Mesenchymal stem cell (in vitro differentiated cells and primary cell): Measurements from ENCODE around the gene ITM2B.

Experiments used
- DNase-seq: peaks from one replicate; pipeline ENCODE4 v3.0.0-alpha.2; 2013
- H2AFZ ChIP-seq: one replicate; pipeline ENCODE4 v1.6.1; 2013; ENCODE audit warnings: low read depth, mild to moderate bottlenecking, control low read depth, inconsistent platforms, low read length, moderate library complexity
- H2AK5ac ChIP-seq: 2 replicates; pipeline ENCODE4 v1.6.1; 2013; ENCODE audit warnings: low read length, moderate library complexity, mild to moderate bottlenecking, inconsistent platforms; ENCODE audit not compliant: severe bottlenecking
- H2BK120ac ChIP-seq: one replicate; pipeline ENCODE4 v1.6.1; 2013; ENCODE audit warnings: low read depth, mild to moderate bottlenecking, inconsistent platforms, low read length, moderate library complexity
- H2BK12ac ChIP-seq, 2 experiments: one replicate each; pipeline ENCODE4 v1.6.1; 2013; ENCODE audit warnings: inconsistent platforms in 2 of 2, low read length in 2 of 2, mild to moderate bottlenecking in 2 of 2, moderate library complexity in 2 of 2, control low read depth in 1 of 2
- H2BK15ac ChIP-seq: one replicate; pipeline ENCODE4 v1.6.1; 2013; ENCODE audit warnings: mild to moderate bottlenecking, low read depth, inconsistent platforms; ENCODE audit not compliant: poor library complexity, severe bottlenecking
- H2BK5ac ChIP-seq: 2 replicates; pipeline ENCODE4 v1.6.1; 2013; ENCODE audit warnings: low read depth, mild to moderate bottlenecking, low read length, control low read depth, inconsistent platforms; ENCODE audit not compliant: poor library complexity, severe bottlenecking
- H3K14ac ChIP-seq, 2 experiments: one replicate each; pipeline ENCODE4 v1.6.1; 2013; ENCODE audit warnings: inconsistent platforms in 2 of 2, low read length in 2 of 2, control low read depth in 1 of 2, mild to moderate bottlenecking in 1 of 2, moderate library complexity in 1 of 2
- H3K18ac ChIP-seq, 2 experiments: one replicate each; pipeline ENCODE4 v1.6.1; 2013; ENCODE audit warnings: inconsistent platforms in 2 of 2, low read length in 2 of 2, control low read depth in 1 of 2, low read depth in 1 of 2, mild to moderate bottlenecking in 1 of 2
- H3K23ac ChIP-seq, 2 experiments: one replicate each; pipeline ENCODE4 v1.6.1; 2013; ENCODE audit warnings: inconsistent platforms in 2 of 2, low read length in 2 of 2, mild to moderate bottlenecking in 2 of 2, moderate library complexity in 2 of 2, control low read depth in 1 of 2
- H3K27ac ChIP-seq: 2 replicates; pipeline ENCODE4 v1.5.1; 2013; ENCODE audit warnings: mild to moderate bottlenecking, moderate library complexity, low read length, control low read depth, inconsistent platforms; ENCODE audit not compliant: poor library complexity, severe bottlenecking
- H3K27me3 ChIP-seq, 2 experiments: 2 replicates each; pipeline versions ENCODE4 v1.6.1 to v1.7.0; 2013; ENCODE audit warnings: low read length in 2 of 2, mild to moderate bottlenecking in 2 of 2, moderate library complexity in 2 of 2, control low read depth in 1 of 2, inconsistent platforms in 1 of 2; ENCODE audit not compliant: control insufficient read depth in 1 of 2, insufficient read depth in 1 of 2
- H3K36me3 ChIP-seq, 2 experiments: 2 replicates each; pipeline versions ENCODE4 v1.6.1 to v1.7.0; 2013; ENCODE audit warnings: low read length in 2 of 2, control low read depth in 1 of 2, inconsistent platforms in 1 of 2, low read depth in 1 of 2, mild to moderate bottlenecking in 1 of 2; ENCODE audit not compliant: insufficient read depth in 2 of 2, control insufficient read depth in 1 of 2
- H3K4ac ChIP-seq, 2 experiments: one replicate each; pipeline ENCODE4 v1.6.1; 2013; ENCODE audit warnings: inconsistent platforms in 2 of 2, low read length in 2 of 2, mild to moderate bottlenecking in 2 of 2, moderate library complexity in 2 of 2, control low read depth in 1 of 2, low read depth in 1 of 2
- H3K4me1 ChIP-seq: 2 replicates; pipeline ENCODE4 v1.6.1; 2013; ENCODE audit warnings: low read depth, low read length, control low read depth; ENCODE audit not compliant: control insufficient read depth, insufficient read depth
- H3K4me2 ChIP-seq: 2 replicates; pipeline ENCODE4 v1.6.1; 2013; ENCODE audit warnings: low read length, mild to moderate bottlenecking, inconsistent platforms; ENCODE audit not compliant: poor library complexity, severe bottlenecking
- H3K4me3 ChIP-seq, 2 experiments: 2 replicates each; pipeline versions ENCODE4 v1.5.1 to v1.7.0; 2013; ENCODE audit warnings: low read length in 2 of 2, mild to moderate bottlenecking in 2 of 2, control low read depth in 1 of 2, low read depth in 1 of 2; ENCODE audit not compliant: insufficient read depth in 1 of 2
- H3K79me1 ChIP-seq: replicated peaks from 2 replicates; pipeline ENCODE4 v1.6.1; 2013; ENCODE audit warnings: mild to moderate bottlenecking, control low read depth, low read length, inconsistent platforms; ENCODE audit not compliant: poor library complexity, severe bottlenecking
- H3K9ac ChIP-seq: 2 replicates; pipeline ENCODE4 v1.7.0; 2013; ENCODE audit warnings: mild to moderate bottlenecking, low read length, moderate library complexity
- H3K9me3 ChIP-seq: 2 replicates; pipeline ENCODE4 v1.7.0; 2013; ENCODE audit warnings: mild to moderate bottlenecking, low read length; ENCODE audit not compliant: control insufficient read depth
- H4K8ac ChIP-seq: one replicate; pipeline ENCODE4 v1.6.1; 2013; ENCODE audit warnings: inconsistent platforms, mild to moderate bottlenecking, low read length, moderate library complexity
- H4K91ac ChIP-seq: one replicate; pipeline ENCODE4 v1.6.1; 2013; ENCODE audit warnings: mild to moderate bottlenecking, low read length, inconsistent platforms
- WGBS: methylation state at CpG from one replicate; pipeline ENCODE4 v1.1.7; 2013; ENCODE audit warnings: mixed read lengths; 5-methylcytosine and 5-hydroxymethylcytosine counted together

Gene ITM2B

DNA sequence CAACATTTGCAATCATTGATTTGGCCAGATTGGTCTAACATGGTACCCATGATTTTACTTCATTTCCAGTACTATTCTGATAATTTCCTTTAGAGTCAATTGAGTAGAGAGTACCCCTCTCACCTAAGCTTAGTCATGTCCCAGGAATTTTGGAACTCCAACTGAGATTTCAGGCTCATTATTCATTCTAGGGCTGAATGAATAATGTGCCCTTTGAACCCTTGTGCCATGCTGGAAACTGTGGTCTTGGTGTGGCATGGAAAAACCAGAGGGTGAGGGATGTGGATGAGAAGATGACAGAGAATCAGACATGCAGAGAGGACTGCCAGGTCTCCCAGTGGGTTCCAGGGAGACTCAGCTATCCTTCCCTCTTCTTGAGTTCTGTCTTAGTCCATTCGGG lies 30.2 kb downstream of the ITM2B start:
- Histone ChIP-seq H4K8ac (no peak overlapping the region), H3K14ac (no peak overlapping the region), H2BK120ac (no peak overlapping the region), H3K27ac (no peak overlapping the region), H3K18ac (no peak overlapping the region), H4K91ac (no peak overlapping the region), H3K4me1 (no peaks in the 10 kb centered on the region), H3K9ac (no peak overlapping the region), H3K27me3 (no peaks in the 10 kb centered on the region), H3K23ac (no peak overlapping the region), H2BK12ac (no peak overlapping the region), H3K79me1 (peaks cover 5% of the 10 kb centered on the region), H3K4me3 (no peak overlapping the region), H2AK5ac (no peak overlapping the region), H2AFZ (no peak overlapping the region), H3K4ac (no peak overlapping the region), H2BK5ac (no peak overlapping the region), H3K9me3 (no peaks in the 10 kb centered on the region), H2BK15ac (no peak overlapping the region), H3K36me3 (peaks cover 3 to 94% of the 10 kb centered on the region in 2 experiments), H3K4me2 (no peak overlapping the region)
- DNase-seq, result no peak
- WGBS, result 100% methylated on average over 1 of the region's 1 CpG

DNA sequence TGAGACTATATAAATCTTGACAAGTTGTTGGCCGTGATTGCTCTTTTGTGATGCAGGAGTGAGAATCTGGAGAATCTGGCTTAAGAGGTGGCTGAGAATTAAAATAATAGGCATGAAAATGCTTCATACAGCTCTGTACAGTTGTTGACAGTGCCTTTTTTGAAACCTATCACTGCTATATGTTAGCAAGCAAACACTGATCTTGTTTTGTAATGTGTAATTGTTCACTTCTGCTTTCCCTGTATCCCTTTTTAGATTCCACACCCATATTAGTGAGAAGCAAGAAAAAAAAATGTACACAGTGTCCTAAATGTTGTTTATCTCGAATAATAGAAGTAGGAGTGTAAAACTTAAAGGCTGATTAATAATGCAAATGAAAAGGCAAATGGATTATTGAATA lies 31.1 kb downstream of the ITM2B start:
- Histone ChIP-seq H3K14ac (no peak overlapping the region), H2BK5ac (no peak overlapping the region), H2AFZ (no peak overlapping the region), H3K9me3 (no peaks in the 10 kb centered on the region), H3K4ac (no peak overlapping the region), H3K4me2 (no peak overlapping the region), H3K36me3 (peaks cover 3 to 94% of the 10 kb centered on the region in 2 experiments), H3K23ac (no peak overlapping the region), H2BK120ac (no peak overlapping the region), H4K8ac (no peak overlapping the region), H4K91ac (no peak overlapping the region), H3K27ac (no peak overlapping the region), H3K27me3 (no peaks in the 10 kb centered on the region), H3K4me1 (no peaks in the 10 kb centered on the region), H2AK5ac (no peak overlapping the region), H2BK15ac (no peak overlapping the region), H2BK12ac (no peak overlapping the region), H3K18ac (no peak overlapping the region), H3K9ac (no peak overlapping the region), H3K4me3 (no peak overlapping the region), H3K79me1 (peaks cover 5% of the 10 kb centered on the region)
- 95% methylated on average over 2 of the region's 2 CpGs for WGBS
- no peak for DNase-seq

GRCh38 chr13:48265217-48265815 lies 32.3 kb downstream of the ITM2B start:
- Histone ChIP-seq H3K27ac (no peak overlapping the region), H3K4me3 (no peak overlapping the region), H3K27me3 (no peaks in the 10 kb centered on the region), H4K8ac (no peak overlapping the region), H2AFZ (no peak overlapping the region), H3K4ac (no peak overlapping the region), H2AK5ac (no peak overlapping the region), H3K4me1 (no peaks in the 10 kb centered on the region), H3K36me3 (peaks cover 6 to 97% of the 10 kb centered on the region in 2 experiments), H3K9ac (no peak overlapping the region), H2BK5ac (no peak overlapping the region), H3K79me1 (peaks cover 6% of the 10 kb centered on the region), H2BK15ac (no peak overlapping the region), H3K23ac (no peak overlapping the region), H3K18ac (no peak overlapping the region), H2BK12ac (no peak overlapping the region), H2BK120ac (no peak overlapping the region), H4K91ac (no peak overlapping the region), H3K9me3 (no peaks in the 10 kb centered on the region), H3K14ac (no peak overlapping the region), H3K4me2 (no peak overlapping the region)
- WGBS, result 93% methylated on average over 8 of the region's 8 CpGs
- DNase-seq, result no peak

DNA sequence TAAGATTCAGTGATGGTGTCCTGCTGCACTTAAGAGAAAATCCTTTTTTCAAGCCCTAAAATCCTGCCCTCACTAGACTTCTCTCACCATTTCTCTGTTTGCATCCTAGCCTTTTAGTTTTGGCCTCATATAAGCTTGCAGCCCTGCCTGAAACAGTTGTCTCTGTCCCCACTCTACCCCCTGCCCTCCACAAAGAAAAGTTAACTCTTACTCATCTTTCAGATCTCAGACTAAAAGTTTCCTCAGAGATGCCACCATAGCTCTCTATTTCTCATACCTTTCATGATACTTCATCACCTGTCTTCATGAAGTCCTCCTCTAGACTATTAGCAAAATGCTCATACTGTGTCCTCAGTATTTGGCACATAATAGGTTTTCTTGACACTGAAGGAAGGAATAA lies 33.1 kb downstream of the ITM2B start:
- no peak overlapping the region for H3K4me2 ChIP-seq
- H3K9ac ChIP-seq, result no peak overlapping the region
- peaks cover 6 to 93% of the 10 kb centered on the region in 2 experiments for H3K36me3 ChIP-seq
- no peak overlapping the region for H3K4ac ChIP-seq
- H3K14ac ChIP-seq, result no peak overlapping the region
- H3K27ac ChIP-seq, result no peak overlapping the region
- H3K27me3 ChIP-seq, result no peaks in the 10 kb centered on the region
- H2BK15ac ChIP-seq, result no peak overlapping the region
- H2AK5ac ChIP-seq, result no peak overlapping the region
- H2BK120ac ChIP-seq, result no peak overlapping the region
- H2BK12ac ChIP-seq, result no peak overlapping the region
- H2BK5ac ChIP-seq, result no peak overlapping the region
- H3K79me1 ChIP-seq, result peaks cover 4% of the 10 kb centered on the region
- H3K23ac ChIP-seq, result no peak overlapping the region
- no peak overlapping the region for H2AFZ ChIP-seq
- H3K18ac ChIP-seq, result no peak overlapping the region
- no peaks in the 10 kb centered on the region for H3K4me1 ChIP-seq
- no peak overlapping the region for H4K91ac ChIP-seq
- no peak for DNase-seq
- H4K8ac ChIP-seq, result no peak overlapping the region
- no peaks in the 10 kb centered on the region for H3K9me3 ChIP-seq
- no peak overlapping the region for H3K4me3 ChIP-seq
